HL-60 (cell line): Measurements from ENCODE around the gene CSK.

Source experiments
- CTCF ChIP-seq: IDR thresholded peaks from one replicate; pipeline ENCODE4 v1.5.1; 2011; ENCODE audit warnings: low read length, control low read depth, inconsistent platforms; ENCODE audit not compliant: insufficient read depth
- POLR2AphosphoS5 ChIP-seq: IDR thresholded peaks from 2 replicates; pipeline ENCODE4 v1.6.1; 2012; ENCODE audit warnings: low read depth
- REST ChIP-seq: IDR thresholded peaks from 2 replicates; pipeline ENCODE4 v1.6.1; 2012; ENCODE audit warnings: low read depth; ENCODE audit not compliant: insufficient replicate concordance
- SPI1 ChIP-seq: IDR thresholded peaks from 2 replicates; pipeline ENCODE4 v1.6.1; 2012; ENCODE audit warnings: low read depth, mild to moderate bottlenecking, borderline replicate concordance

DNA sequence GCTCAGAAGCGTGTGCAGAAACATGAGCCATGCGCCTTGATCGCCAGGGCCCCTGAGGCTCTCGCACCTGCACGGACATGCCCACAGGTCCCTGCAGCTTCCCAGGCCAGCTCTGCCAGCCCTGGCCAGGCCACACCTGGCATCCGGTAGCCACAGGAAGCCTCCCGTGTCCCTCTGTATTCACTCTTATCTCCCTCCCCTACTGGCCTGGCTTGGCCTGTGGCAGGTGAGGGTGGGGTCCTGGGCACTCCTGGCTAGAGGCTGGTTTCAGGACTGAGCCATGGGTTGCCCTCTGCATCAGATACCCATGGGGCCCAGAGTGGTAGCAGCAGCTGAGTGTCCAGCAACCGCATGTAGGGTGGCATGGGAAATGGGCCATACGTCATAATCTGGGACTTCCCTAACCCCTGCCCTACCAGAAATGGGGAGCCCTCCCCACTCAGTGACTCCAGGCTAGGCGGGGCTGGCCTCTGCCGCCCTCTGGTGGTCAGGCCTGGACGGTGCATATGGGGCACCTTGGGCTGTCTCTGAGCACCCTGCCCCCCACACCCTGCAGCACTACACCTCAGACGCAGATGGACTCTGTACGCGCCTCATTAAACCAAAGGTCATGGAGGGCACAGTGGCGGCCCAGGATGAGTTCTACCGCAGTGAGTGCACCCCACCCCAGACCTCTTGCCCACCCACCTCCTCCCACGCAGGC lies 18.1 kb downstream of the CSK start:
- TF ChIP-seq POLR2AphosphoS5 = peak; percentile 72
- TF ChIP-seq CTCF = peak; percentile 98
- no peak for TF ChIP-seq REST
- TF ChIP-seq SPI1 = peak; percentile 53; the same call in 1 of the 2 replicates
